Loucy (cell line): Measurements from ENCODE around the gene GDAP1L1.
"Not testable (repeated sequence)": the region's sequence is repeated elsewhere in the genome, so short reads cannot be mapped to it uniquely, and the experiment has no call there.

ENCODE experiments used
- CTCF ChIP-seq: fragments of 200-600 bp; sonication (generic); conservative IDR thresholded peaks from 2 replicates; pipeline ENCODE4 v1.5.1; 2014; ENCODE audit warnings: mild to moderate bottlenecking, antibody characterized with exemption, low read length
- EZH2phosphoT487 ChIP-seq: fragments of 200-600 bp; IDR thresholded peaks from 2 replicates; pipeline ENCODE4 v1.6.1; 2018; ENCODE audit warnings: antibody characterized with exemption, mild to moderate bottlenecking, moderate library complexity, borderline replicate concordance

- not testable (repeated sequence) for TF ChIP-seq EZH2phosphoT487, CTCF
Observed at GRCh38 chr20:44236840-44237239, 10.3 kb upstream of the GDAP1L1 start.
